Measurements from ENCODE around the gene GTF2H2C.
"Not testable (repeated sequence)": the region's sequence is repeated elsewhere in the genome, so short reads cannot be mapped to it uniquely, and the experiment has no call there.

GTF2H2C gene

GRCh38 chr5:69559908-69560330 lies at the start of gene GTF2H2C:
GTF2H2C (plus strand) TSS chr5:69560191; CDS start chr5:69565133, 4,942 bp downstream.
- DNase-seq (ENCODE audit: low read depth, low spot score) = not testable (repeated sequence)

DNA sequence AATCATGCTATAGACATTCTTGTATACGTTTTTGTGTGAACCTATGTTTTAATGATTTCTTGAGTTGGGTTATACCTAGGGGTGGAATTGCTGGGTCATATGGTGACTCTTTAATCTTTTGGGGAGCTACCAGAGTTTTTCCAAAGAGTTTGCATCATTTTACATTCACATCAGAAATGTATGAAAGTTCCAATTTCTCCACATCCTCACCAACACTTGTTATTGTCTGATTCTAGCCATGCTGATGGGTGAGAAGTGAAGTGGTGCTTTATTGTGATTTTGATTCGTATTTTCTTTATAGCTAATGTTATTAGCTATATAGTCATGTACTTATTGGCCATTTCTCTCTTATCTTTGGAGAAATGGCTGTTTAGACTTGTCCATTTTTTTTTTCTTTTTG lies 49.3 kb upstream of the GTF2H2C start:
- DNase-seq (ENCODE audit: low read depth, low spot score) = no peak

DNA sequence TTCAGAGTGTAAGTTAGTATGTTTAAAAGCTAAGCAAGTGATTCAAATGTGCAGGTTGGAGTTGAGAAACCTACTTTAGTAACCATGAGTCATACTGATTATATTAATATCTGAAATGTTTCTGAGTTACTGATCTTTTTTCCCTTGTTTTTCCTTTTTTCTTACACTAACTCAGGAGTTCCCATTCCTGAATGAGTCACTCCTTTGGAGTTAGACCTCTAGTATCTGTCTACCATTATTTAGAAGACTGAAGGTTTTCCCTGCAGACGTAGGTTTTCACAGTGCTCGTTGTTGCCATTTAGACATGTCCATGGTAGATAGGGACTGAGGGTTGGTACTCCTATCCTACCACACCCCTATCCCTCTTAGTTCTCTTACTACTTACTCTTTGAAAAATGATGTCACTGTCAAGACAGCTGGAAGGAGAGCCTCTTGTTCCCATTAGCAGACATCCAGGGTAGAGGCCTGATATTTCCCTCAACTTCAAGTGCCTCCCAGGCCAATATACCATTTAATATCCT lies 47.2 kb upstream of the GTF2H2C start:
- no peak for DNase-seq (ENCODE audit: low read depth, low spot score)

GRCh38 chr5:69515570-69515969 lies 44.4 kb upstream of the GTF2H2C start:
- not testable (repeated sequence) for DNase-seq (ENCODE audit: low read depth, low spot score)

DNA sequence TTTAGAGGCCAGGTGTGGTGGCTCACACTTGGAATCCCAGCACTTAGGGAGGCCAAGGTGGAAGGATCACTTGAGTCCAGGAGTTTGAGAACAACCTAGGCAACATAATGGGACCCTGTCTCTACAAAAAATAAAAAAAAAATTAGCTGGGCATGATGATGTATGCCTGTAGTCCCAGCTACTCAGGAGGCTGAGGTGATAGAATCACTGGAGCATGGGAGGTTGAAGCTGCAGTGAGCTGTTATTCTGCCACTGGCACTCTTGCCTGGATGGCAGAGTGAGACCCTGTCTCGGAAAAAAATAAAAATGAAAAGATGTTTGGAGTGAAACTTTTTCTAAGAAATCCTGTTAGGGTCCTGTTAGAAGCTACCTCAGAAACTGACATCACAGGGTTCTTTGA lies 43.2 kb upstream of the GTF2H2C start:
- no peak for DNase-seq (ENCODE audit: low read depth, low spot score)

- peak; percentile 63 for DNase-seq (ENCODE audit: low read depth, low spot score)
These were observed 42.2 kb upstream of the GTF2H2C start for GRCh38 chr5:69517763-69518212.

- no peak for DNase-seq (ENCODE audit: low read depth, low spot score)
These were observed 40.7 kb upstream of the GTF2H2C start for GRCh38 chr5:69519285-69519684.

GRCh38 chr5:69522035-69522434 lies 38.0 kb upstream of the GTF2H2C start:
- no peak for DNase-seq (ENCODE audit: low read depth, low spot score)

DNA sequence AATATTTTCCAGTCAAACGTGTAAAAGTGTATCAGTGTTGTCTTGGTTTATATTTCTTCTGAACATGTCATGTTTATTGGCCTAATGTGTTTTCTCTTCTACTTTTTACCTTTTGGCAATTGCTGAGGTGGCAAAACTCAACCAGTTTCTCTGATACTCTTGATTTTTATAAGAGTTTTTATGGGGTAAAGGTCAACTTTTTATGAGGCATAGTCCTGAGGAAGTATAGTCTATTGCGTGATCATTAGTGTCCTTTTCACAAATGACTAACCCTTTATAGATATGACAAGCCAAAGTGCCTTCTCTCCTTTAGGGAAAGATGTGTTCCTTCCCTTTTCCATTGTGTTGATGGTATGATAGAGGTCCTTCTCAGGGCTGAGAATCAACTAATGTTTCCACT lies 34.5 kb upstream of the GTF2H2C start:
- no peak for DNase-seq (ENCODE audit: low read depth, low spot score)

- no peak for DNase-seq (ENCODE audit: low read depth, low spot score)
These were observed 33.3 kb upstream of the GTF2H2C start for GRCh38 chr5:69526660-69527059.

GRCh38 chr5:69527128-69527770 lies 32.7 kb upstream of the GTF2H2C start:
- no peak for DNase-seq (ENCODE audit: low read depth, low spot score)

DNA sequence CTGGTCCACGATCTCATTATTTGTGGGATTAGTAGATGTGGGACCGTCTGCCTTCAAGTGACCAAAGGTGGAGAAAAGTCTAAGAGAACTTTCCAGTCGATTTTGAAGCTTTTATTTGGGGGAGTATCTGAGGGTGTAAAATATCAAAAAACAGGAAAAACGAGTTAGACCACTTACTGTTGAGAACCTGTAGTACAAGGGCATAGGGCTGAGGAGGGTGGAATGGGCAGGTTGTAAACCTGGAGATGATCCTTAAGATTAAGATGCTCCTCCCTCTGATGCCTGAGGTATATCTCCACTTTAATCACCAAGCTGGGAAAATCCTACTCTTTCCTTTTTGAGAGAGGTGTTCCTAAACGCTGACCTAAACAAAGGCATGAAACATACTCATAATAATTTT lies 32.0 kb upstream of the GTF2H2C start:
- no peak for DNase-seq (ENCODE audit: low read depth, low spot score)

DNA sequence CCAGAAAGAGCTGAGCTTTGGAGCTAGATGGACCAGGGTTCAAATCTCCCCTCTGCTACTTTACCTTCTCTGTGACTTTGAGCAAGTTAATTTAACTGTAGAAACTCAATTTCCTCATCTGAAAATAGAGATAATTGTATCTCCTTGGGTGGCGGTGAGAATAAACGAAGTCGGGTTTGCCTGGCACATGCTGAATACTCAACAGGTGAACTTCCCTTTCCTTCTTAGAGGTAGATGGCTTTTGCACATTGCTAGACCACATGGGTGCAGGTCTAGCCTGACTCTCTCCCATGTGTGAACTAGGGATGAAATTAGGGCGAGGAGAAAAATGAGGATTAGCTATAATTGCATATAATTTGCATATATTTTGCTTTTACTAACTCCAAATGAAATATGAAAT lies 31.4 kb upstream of the GTF2H2C start:
- DNase-seq (ENCODE audit: low read depth, low spot score) = no peak

DNA sequence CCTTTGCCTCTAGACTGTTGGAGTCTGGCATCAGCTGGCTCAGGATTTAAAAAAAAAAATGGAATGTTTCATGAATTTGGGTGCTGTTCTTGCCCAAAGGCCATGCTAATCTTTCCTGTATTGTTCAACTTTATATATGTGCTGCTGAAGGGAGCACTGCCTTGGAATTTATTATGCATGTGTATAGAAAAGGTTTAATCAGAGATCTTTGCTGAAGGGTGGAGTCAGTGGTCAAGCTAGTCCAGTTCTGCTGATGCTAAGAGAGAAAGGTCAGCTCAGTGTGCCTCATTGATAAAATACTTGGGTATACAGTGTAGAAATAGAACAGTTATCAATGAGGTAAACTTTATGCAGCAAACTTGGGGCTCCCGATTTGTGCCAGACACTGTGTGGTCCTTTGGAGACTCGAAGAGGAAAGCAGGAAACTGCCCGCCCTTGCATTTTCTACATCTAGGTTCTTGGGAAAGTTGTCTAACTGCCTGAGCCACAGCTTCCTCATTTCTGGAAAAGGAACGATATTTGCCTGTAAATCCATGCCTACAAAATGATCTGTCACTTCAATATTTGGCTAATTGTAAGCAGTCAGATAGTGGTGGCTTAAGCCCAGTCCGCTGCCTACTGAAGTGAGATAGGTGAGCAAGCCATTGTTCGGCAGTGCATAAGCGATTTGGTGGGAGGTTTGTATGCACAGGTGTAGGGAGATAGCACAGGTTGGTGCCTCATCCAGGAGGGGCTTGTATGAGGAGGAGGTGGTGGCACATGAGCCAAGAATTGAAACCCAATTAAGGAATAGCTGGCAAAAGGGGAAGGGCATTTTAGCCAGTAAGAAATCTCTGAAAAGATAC lies 29.2 kb upstream of the GTF2H2C start:
- no peak for DNase-seq (ENCODE audit: low read depth, low spot score)

- no peak for DNase-seq (ENCODE audit: low read depth, low spot score)
These were observed 28.6 kb upstream of the GTF2H2C start for GRCh38 chr5:69531406-69531801.

GRCh38 chr5:69537911-69538310 lies 22.1 kb upstream of the GTF2H2C start:
- not testable (repeated sequence) for DNase-seq (ENCODE audit: low read depth, low spot score)

DNA sequence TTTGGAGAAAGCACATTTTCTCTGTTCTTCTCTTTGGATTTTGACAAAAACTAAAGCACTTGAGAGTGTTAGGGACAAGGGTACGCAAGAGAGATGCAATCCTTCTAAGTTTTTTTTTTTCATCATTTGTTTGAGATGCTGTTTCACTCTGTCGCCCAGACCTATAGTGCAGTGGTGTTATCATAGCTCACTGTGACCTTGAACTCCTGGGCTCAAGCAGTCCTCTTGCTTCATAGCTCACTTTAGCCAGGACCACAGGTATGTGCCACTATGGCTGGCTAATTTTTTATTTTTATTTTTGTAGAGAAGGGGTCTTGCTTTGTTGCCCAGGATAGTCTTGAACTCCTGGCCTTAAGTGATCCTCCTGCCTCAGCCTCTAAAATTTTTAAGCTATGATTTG lies 21.3 kb upstream of the GTF2H2C start:
- DNase-seq (ENCODE audit: low read depth, low spot score) = not testable (repeated sequence)

DNA sequence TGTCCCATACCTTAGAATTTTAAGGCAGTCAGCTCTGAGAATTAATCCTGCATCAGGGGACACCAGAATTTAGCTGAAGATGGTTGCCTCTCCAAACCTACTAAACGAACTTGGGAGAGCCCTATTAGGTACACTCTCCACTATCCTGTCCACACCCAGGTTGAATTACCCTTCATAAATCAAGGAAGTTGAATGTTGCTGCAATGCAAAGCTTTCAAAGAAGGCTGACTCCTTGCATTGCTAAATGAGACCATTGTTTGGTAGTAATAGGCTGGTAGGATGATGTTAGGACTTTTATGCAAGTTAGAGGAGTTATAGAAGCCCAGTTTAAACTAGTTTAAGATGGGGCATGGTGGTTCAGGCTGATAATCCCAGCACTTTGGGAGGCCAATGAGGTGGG lies 18.6 kb upstream of the GTF2H2C start:
- DNase-seq (ENCODE audit: low read depth, low spot score) = not testable (repeated sequence)

GRCh38 chr5:69542838-69543618 lies 17.0 kb upstream of the GTF2H2C start:
- DNase-seq (ENCODE audit: low read depth, low spot score) = not testable (repeated sequence)

DNA sequence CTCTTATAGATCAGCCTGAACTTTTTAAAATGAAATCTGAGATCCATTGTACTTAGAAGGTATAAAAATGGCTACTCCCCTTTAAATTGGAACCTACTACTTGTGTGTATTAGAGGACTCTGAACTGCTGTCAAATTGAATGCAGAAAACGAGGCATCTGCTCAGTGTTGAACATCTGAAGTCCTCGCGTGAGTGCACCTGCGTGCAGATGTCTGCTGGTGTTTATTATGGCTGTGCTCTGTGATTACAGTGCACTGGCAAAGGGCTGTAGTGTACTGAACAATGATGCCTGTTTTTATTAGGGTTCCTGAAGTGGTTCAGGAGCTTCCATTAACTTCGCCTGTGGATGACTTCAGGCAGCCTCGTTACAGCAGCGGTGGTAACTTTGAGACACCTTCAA lies 15.4 kb upstream of the GTF2H2C start:
- not testable (repeated sequence) for DNase-seq (ENCODE audit: low read depth, low spot score)

- not testable (repeated sequence) for DNase-seq (ENCODE audit: low read depth, low spot score)
These were observed 818 bp downstream of the GTF2H2C start for GRCh38 chr5:69560587-69561431.

Measured in smooth muscle cell of the brain vasculature (primary cell).